Measurements from ENCODE around the gene ITGB8.

The ITGB8 gene

DNA sequence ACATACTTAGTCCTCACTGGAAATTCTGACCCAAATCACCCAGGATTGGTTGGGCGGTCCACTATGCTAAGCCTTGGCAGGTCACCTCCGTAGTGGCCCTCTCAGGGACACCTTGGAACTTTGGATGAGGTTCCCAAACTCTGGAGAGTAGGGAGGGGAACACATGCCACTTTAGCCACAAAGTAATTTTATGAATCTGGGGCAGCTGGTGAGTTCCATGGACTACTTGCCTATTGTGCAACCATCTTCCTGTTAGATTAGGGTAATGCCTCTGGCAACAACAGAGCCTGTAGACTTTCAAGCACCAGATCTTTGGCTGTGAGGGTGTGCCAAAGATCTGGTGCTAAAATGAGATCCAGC lies 77.7 kb downstream of the ITGB8 start:
- DNase-seq (ENCODE audit: low read depth) = no peak
- H3K4me3 ChIP-seq (ENCODE audit: low read depth, low read length) = no peak overlapping the region
- TF ChIP-seq, protein P1, sequence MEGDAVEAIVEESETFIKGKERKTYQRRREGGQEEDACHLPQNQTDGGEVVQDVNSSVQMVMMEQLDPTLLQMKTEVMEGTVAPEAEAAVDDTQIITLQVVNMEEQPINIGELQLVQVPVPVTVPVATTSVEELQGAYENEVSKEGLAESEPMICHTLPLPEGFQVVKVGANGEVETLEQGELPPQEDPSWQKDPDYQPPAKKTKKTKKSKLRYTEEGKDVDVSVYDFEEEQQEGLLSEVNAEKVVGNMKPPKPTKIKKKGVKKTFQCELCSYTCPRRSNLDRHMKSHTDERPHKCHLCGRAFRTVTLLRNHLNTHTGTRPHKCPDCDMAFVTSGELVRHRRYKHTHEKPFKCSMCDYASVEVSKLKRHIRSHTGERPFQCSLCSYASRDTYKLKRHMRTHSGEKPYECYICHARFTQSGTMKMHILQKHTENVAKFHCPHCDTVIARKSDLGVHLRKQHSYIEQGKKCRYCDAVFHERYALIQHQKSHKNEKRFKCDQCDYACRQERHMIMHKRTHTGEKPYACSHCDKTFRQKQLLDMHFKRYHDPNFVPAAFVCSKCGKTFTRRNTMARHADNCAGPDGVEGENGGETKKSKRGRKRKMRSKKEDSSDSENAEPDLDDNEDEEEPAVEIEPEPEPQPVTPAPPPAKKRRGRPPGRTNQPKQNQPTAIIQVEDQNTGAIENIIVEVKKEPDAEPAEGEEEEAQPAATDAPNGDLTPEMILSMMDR (IDR thresholded peaks at IDR 0.05; ENCODE audit: control insufficient read depth, extremely low read depth, insufficient read depth) = no peak

DNA sequence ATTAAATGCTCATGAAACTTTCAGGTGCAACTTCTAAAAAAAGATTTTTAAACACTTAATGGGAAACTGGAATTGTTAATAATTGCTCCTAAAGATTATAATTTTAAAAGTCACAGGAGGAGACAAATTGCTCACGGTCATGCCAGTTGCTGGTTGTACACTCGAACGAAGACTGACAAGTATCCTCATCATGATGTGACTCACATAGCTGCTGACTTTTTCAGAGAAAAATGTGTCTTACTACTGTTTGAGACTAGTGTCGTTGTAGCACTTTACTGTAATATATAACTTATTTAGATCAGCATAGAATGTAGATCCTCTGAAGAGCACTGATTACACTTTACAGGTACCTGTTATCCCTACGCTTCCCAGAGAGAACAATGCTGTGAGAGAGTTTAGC lies 79.3 kb downstream of the ITGB8 start:
- no peak overlapping the region for H3K4me3 ChIP-seq (ENCODE audit: low read depth, low read length)
- TF ChIP-seq, protein P1 (IDR thresholded peaks at IDR 0.05; ENCODE audit: control insufficient read depth, extremely low read depth, insufficient read depth) = no peak
- no peak for DNase-seq (ENCODE audit: low read depth)

DNA sequence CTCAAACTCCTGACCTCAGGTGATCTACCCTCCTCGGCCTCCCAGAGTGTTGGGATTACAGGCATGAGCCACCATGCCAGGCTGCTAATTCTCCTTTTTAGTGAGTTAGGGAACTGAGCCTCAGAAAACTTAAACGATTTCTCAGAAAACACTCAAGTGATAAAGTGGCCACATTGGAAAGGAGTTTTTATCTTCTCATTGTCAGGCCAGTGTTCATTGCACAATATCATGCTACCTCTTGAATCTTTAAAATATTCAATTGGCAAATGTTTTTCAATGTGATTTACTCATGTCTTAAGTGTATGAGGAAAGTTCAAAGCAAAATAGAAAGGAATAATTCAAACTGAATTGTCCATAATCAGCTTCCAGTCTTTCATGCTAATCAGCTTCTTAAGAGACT lies 80.7 kb downstream of the ITGB8 start:
- TF ChIP-seq, protein P1 (IDR thresholded peaks at IDR 0.05; ENCODE audit: control insufficient read depth, extremely low read depth, insufficient read depth) = no peak
- H3K4me3 ChIP-seq (ENCODE audit: low read depth, low read length) = no peak overlapping the region
- DNase-seq (ENCODE audit: low read depth) = no peak

DNA sequence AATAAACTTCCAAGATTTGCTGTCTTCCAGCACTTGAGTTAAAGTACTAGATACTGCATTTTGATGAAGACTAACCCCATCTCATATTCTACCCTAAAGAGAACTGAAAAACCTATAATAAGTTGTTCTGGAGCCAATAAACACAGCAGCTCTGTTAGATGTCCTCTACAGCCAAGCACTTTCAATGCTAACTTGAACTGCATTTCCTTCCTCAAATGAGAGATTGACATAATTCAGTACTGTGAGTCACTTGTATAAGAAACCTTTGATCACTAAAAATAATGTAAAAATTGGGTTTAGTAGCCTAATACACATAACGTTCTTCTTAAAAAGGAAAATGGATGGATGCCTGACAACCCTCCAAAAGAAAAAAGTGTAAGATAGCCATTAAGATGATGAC lies 81.3 kb downstream of the ITGB8 start:
- TF ChIP-seq, protein P1 (IDR thresholded peaks at IDR 0.05; ENCODE audit: control insufficient read depth, extremely low read depth, insufficient read depth) = no peak

DNA sequence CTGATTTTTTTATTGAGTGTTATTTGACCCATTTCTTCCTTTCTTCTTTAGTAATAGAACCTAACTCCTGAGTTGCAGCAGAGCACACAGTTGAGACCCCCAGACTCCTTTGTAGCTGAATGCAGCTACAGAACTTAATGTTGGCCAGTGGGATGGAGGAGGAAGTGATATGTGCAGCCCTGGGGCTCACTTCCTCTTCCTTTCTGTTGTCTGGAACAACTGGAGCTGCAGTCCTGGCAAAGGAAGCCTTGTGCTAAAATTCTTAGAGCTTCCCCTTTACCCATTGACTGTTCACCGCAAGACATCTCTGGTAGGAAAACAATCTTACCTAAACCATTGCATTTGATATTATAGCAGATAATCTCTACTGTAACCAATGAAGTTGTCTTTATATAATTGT lies 86.6 kb downstream of the ITGB8 start:
- no peak for DNase-seq (ENCODE audit: low read depth)
- TF ChIP-seq, protein P1 (IDR thresholded peaks at IDR 0.05; ENCODE audit: control insufficient read depth, extremely low read depth, insufficient read depth) = no peak
- no peak overlapping the region for H3K4me3 ChIP-seq (ENCODE audit: low read depth, low read length)

More for the DNA sequence above, 81.3 kb downstream of the ITGB8 start:
- DNase-seq (ENCODE audit: low read depth) = no peak
- H3K4me3 ChIP-seq (ENCODE audit: low read depth, low read length) = no peak overlapping the region

DNA sequence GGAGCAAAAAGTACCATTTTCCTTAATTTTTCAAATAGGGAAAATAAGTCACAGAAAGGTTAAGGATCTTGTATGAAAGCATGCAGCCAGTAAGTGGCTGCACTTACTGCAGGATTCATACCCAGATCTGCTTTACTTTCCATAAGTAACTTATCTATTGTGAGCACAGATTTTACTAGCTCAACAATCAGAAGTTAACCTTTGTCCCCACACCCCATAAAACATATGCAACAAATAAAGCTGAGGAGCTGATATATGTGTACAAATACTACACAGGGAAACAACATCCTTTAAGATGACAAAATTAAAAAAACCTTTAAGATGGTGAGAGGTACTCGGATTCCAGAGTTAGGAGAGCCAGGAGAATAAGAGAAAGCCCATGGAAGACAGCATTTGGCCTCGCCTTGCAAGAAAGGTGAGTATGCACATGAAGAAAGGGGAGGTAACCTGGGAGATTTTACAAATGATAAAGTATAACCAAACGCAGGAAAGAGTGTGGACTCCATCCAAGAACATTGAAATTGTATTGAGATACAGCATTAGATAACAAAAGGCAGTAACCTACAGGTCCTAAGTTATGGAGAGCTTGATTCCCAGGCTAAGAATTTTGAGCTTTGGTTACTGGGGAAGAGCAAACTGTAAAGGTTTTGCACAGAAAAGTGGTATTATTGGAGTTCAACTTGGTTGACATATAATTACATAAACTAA lies 87.1 kb downstream of the ITGB8 start:
- TF ChIP-seq, protein P1 (IDR thresholded peaks at IDR 0.05; ENCODE audit: control insufficient read depth, extremely low read depth, insufficient read depth) = no peak
- peak; percentile 33 for DNase-seq (ENCODE audit: low read depth)
- H3K4me3 ChIP-seq (ENCODE audit: low read depth, low read length) = no peak overlapping the region

DNA sequence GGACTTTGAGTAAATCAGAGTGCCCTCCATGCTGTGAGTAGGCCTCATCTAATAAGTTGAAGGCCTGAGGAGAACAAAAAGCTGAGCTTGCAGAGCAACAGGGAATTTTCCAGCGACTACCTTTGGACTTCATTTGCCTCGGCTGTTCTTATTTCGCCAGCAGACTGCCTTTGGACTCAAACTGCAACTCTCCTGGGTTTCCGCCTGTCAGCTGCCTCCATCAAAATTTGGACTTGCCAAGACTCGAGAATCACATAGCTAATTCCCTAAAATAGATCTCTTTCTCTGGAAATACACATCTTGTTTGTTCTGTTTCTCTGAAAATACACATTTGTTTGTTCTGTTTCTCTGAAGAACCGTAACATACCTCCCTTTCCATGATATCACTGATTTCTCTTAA lies 93.8 kb downstream of the ITGB8 start:
- no peak overlapping the region for H3K4me3 ChIP-seq (ENCODE audit: low read depth, low read length)
- DNase-seq (ENCODE audit: low read depth) = no peak
- TF ChIP-seq, protein P1 (IDR thresholded peaks at IDR 0.05; ENCODE audit: control insufficient read depth, extremely low read depth, insufficient read depth) = no peak
